HG02840 (cell line): ENCODE data around the gene IBA57.
"Not testable (repeated sequence)": the region's sequence is repeated elsewhere in the genome, so short reads cannot be mapped to it uniquely, and the experiment has no call there.

Experiments
- ATAC-seq: cut with Tn5 transposase; IDR thresholded peaks from one replicate; pipeline ENCODE4 v1.9.1; 2021; ENCODE audit warnings: mild to moderate bottlenecking, moderate library complexity, moderate number of reproducible peaks; ENCODE audit not compliant: unreplicated experiment, low FRiP score

IBA57 gene

GRCh38 chr1:228170666-228171065, 5.1 kb downstream of the IBA57 start:
- ATAC-seq, result no peak

- no peak for ATAC-seq
These were observed 5.8 kb downstream of the IBA57 start for GRCh38 chr1:228171221-228171891.

- no peak for ATAC-seq
These were observed 7.3 kb downstream of the IBA57 start for GRCh38 chr1:228172591-228173527.

GRCh38 chr1:228173528-228174481, 8.2 kb downstream of the IBA57 start:
- ATAC-seq, result not testable (repeated sequence)

- ATAC-seq, result no peak
These were observed 9.1 kb downstream of the IBA57 start for GRCh38 chr1:228174482-228175315.

DNA sequence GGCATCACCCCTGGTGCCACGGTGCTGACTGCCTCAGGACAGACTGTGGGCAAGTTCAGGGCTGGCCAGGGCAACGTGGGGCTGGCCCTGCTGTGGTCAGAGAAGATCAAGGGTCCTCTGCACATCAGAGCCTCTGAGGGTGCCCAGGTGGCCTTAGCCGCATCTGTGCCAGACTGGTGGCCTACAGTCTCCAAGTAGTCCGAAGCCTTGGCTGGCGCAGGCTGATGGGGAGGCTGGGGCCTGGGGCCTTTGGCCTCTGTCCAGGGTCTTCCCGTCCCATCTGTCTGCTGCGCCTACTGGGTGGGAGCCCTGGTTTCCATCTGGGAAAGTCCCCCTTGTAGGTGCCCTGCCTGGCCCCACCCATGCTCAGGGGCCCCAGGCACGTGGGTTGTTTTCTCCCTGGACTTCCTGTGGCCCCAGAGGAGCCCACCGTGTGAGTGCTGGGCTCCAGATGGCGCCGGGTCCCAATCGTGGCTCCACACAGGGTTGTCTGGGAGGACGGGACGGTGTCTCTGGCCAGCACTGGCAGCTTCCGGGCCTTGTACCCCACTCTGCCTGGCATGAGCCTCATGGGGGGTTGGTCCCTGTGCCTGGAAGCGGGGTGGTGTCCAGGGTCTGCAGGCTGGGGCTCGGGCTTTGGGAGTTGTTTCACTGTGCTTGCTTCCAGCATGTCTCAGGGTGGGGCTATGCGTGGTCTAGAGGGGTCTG, 9.9 kb downstream of the IBA57 start:
- no peak for ATAC-seq

DNA sequence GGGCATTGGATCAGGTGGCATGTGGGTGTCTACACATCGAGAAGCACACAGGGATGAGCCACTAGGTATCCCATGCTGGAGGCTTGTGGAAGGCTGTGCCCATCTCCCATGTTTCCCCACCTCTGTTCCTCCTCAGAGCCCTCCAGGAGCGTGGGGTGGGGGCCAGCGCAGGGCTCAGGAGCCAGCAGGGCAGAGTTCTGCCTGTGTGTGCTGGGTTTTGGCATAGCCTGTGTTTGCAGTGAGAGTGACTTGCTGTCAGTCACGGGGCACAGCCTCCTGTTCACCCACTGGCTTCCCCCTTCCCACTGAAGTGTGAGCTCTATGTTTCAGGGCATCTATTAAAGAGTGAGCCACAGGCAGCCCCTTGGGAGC, 10.4 kb downstream of the IBA57 start:
- ATAC-seq, result no peak

GRCh38 chr1:228176461-228177182, 11.0 kb downstream of the IBA57 start:
- no peak for ATAC-seq

DNA sequence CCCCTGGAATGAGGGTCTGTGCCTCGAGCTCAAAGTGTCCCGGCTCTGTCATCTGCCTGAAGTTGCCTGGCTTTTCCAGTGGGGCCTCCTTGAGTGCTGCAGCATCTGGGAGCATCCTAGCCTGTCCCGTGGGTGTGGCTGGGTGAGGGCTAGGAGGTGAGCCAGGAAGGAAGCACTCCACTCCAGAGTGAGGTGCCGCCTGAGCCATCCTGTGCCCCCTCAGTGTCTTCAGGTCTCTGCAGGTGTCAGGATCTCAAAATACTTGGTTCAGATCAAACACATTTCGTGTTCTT, 11.5 kb downstream of the IBA57 start:
- no peak for ATAC-seq

- no peak for ATAC-seq
These were observed 12.4 kb downstream of the IBA57 start for GRCh38 chr1:228177721-228178710.

DNA sequence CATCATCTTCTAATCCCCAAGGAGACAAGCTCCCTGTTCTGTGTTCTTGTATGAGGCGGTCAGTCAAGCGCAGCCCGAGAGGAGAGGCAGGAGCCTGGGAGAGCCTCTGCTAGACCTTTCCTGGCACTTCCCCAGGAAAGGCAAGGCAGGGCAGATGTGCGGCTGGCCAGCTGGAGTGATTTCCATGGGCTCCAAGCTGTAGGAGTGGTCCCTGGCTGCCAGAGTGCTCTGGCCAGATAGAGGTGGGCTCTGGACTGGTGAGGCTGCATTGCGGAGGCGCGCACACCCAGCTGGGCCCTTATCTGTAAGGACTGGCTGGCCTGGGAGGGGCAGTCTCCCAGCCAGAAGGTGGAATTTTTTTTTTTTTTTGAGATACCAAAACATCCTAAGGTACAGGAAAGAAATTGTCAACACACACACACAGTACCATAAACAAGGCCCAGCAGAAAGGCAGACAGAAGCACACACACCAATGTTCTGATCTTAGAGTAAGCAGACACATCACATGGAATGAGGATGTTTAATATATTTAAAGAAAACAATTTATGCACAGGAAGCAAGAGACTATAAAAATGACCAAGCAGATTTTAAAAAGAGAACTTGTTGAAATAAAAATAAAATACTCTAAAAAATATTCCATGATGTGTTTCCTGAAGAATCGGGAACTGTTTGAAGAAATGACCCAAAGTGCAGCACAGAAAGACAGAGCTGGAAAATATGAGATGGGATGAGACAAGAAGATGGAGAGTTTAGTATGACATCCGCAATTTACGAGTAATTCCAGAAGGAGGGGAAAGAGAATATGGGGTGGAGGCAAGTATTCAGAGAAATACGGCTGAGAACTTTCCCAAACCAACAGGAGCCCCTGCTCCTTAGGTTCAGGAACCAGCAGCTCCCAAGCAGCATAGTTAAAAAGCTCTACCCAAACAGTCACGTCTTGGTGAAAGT, 13.4 kb downstream of the IBA57 start:
- no peak for ATAC-seq

- no peak for ATAC-seq
These were observed 14.8 kb downstream of the IBA57 start for GRCh38 chr1:228180271-228180958.

- ATAC-seq, result no peak
These were observed 15.5 kb downstream of the IBA57 start for GRCh38 chr1:228180959-228181644.

- ATAC-seq, result no peak
These were observed 16.0 kb downstream of the IBA57 start for GRCh38 chr1:228181645-228182034.

DNA sequence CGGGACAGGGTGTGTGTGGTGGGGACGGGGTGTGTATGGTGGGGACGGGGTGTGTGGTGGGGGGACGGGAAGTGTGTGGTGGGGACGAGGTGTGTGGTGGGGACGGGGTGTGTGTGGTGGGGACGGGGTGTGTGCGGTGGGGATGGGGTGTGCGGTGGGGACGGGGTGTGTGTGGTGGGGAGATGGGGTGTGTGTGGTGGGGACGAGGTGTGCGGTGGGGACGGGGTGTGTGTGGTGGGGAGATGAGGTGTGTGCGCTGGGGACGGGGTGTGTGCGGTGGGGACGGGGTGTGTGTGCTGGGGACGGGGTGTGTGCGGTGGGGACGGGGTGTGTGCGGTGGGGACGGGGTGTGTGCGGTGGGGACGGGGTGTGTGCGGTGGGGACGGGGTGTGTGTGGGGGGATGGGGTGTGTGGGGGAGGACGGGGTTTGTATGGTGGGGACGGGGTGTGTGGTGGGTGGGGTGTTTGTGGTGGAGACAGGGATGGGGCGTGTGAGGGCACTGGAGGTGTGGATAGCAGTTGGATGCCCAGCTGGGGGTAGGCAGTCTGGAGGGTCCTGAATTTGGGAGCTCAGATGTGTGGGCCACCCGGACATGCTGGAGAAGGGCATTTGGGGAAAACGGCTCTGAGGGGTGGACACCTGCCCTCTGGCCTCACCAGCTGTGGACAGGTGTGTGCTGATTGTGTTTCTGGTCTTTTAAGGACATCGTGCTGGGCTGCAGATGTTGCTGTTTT, 16.9 kb downstream of the IBA57 start:
- ATAC-seq, result no peak
